Calu3 (cell line): ENCODE measurements around the gene ADAMTS9. TPM values are rescaled to one million over a fixed set of nuclear protein-coding genes. Genes with fewer than 3 reads are reported as not detected.

Experiments
- BruUV-seq: library from RNA; stranded (reverse); fragments of 400-500 nt; replicated peaks from 2 replicates; lab custom pipeline; 2021; lab: Mats Ljungman, UMichigan
- CTCF ChIA-PET: fragments of 300-600 bp; sonication (Branson Sonifier 250); formaldehyde crosslinking; loops from one replicate; lab custom pipeline; 2022; ENCODE audit warnings: antibody characterized with exemption; lab: Charles Lee
- DNase-seq: peaks from one replicate; pipeline ENCODE4 v3.0.0; 2022
- H3K27ac Mint-ChIP-seq: one replicate; pipeline ENCODE4 v1.8.0; 2022; ENCODE audit warnings: mixed read lengths; ENCODE audit not compliant: unreplicated experiment
- H3K27me3 Mint-ChIP-seq: one replicate; pipeline ENCODE4 v1.8.0; 2022; ENCODE audit warnings: mixed read lengths; ENCODE audit not compliant: unreplicated experiment
- H3K36me3 Mint-ChIP-seq: one replicate; pipeline ENCODE4 v1.8.0; 2022; ENCODE audit warnings: mild to moderate bottlenecking, moderate library complexity, mixed read lengths; ENCODE audit not compliant: insufficient read depth, unreplicated experiment
- H3K4me1 Mint-ChIP-seq: one replicate; pipeline ENCODE4 v1.8.0; 2022; ENCODE audit warnings: mild to moderate bottlenecking, low read depth, mixed read lengths; ENCODE audit not compliant: unreplicated experiment
- H3K4me3 Mint-ChIP-seq: one replicate; pipeline ENCODE4 v1.8.0; 2022; ENCODE audit warnings: mild to moderate bottlenecking, low read depth, moderate library complexity, mixed read lengths; ENCODE audit not compliant: unreplicated experiment
- H3K9me3 Mint-ChIP-seq: one replicate; pipeline ENCODE4 v1.8.0; 2022; ENCODE audit warnings: low read depth, mixed read lengths; ENCODE audit not compliant: unreplicated experiment
- CTCF ChIP-seq: fragments of 200-600 bp; IDR thresholded peaks from one replicate; pipeline ENCODE4 v1.8.0; 2022; ENCODE audit warnings: antibody characterized with exemption; ENCODE audit not compliant: unreplicated experiment
- intact Hi-C: fragments of 100-400 bp; cut with micrococcal nuclease; formaldehyde crosslinking; loops from one replicate; pipeline ENCODE4 v1.10.0; 2022; ENCODE audit not compliant: unreplicated experiment
- total RNA-seq: library from RNA; stranded (reverse); gene quantifications from 2 replicates; pipeline ENCODE4 v1.2.3, GENCODE V29; 2022

The ADAMTS9 gene
- total RNA-seq, 1 experiment from 2014 or later, result 54.6 TPM

- Mint-ChIP-seq H3K36me3 (no peaks in the 10 kb centered on the region), H3K27me3 (no peaks in the 10 kb centered on the region), H3K9me3 (no peaks in the 10 kb centered on the region), H3K4me1 (no peaks in the 10 kb centered on the region), H3K27ac (no peak overlapping the region), H3K4me3 (no peak overlapping the region)
- no peak for TF ChIP-seq CTCF
- intact Hi-C loops, result no loop called here
- no peak for DNase-seq
- CTCF ChIA-PET, result no interaction called here
- BruUV-seq, result no TSS peak
These were observed 164.5 kb downstream of the ADAMTS9 start for GRCh38 chr3:64523324-64523723.

- H3K36me3 Mint-ChIP-seq, result peaks cover 4% of the 10 kb centered on the region
- H3K4me3 Mint-ChIP-seq, result no peak overlapping the region
- no peaks in the 10 kb centered on the region for H3K9me3 Mint-ChIP-seq
- H3K4me1 Mint-ChIP-seq, result no peaks in the 10 kb centered on the region
- intact Hi-C loops, result no loop called here
- no peak for TF ChIP-seq CTCF
- BruUV-seq, result no TSS peak
- H3K27me3 Mint-ChIP-seq, result no peaks in the 10 kb centered on the region
- no peak overlapping the region for H3K27ac Mint-ChIP-seq
- no peak for DNase-seq
- CTCF ChIA-PET, result no interaction called here
These were observed 167.5 kb downstream of the ADAMTS9 start for GRCh38 chr3:64520334-64520733.

- H3K27ac Mint-ChIP-seq, result no peak overlapping the region
- intact Hi-C loops, result no loop called here
- no peaks in the 10 kb centered on the region for H3K4me1 Mint-ChIP-seq
- no peak for DNase-seq
- H3K9me3 Mint-ChIP-seq, result no peaks in the 10 kb centered on the region
- peaks cover 4% of the 10 kb centered on the region for H3K36me3 Mint-ChIP-seq
- TF ChIP-seq CTCF, result no peak
- CTCF ChIA-PET, result interaction anchor here (0.7 kb wide), 3 partner anchors 73 to 746 kb away, joined by 4 to 8 read pairs (median 7); no protein-coding TSS in a partner anchor
- H3K27me3 Mint-ChIP-seq, result no peaks in the 10 kb centered on the region
- BruUV-seq, result no TSS peak
- no peak overlapping the region for H3K4me3 Mint-ChIP-seq
These were observed 168.8 kb downstream of the ADAMTS9 start for GRCh38 chr3:64518950-64519349.

- CTCF ChIA-PET, result interaction anchor here (0.7 kb wide), 3 partner anchors 73 to 747 kb away, joined by 4 to 8 read pairs (median 7); no protein-coding TSS in a partner anchor
- no TSS peak for BruUV-seq
- no peak overlapping the region for H3K4me3 Mint-ChIP-seq
- H3K4me1 Mint-ChIP-seq, result no peaks in the 10 kb centered on the region
- TF ChIP-seq CTCF, result no peak
- DNase-seq, result no peak
- no peak overlapping the region for H3K27ac Mint-ChIP-seq
- no peaks in the 10 kb centered on the region for H3K9me3 Mint-ChIP-seq
- H3K36me3 Mint-ChIP-seq, result peaks cover 4% of the 10 kb centered on the region
- intact Hi-C loops, result no loop called here
- H3K27me3 Mint-ChIP-seq, result no peaks in the 10 kb centered on the region
These were observed 169.3 kb downstream of the ADAMTS9 start for GRCh38 chr3:64518496-64518895.
